ENCODE measurements around the gene ATRNL1.

ATRNL1 gene

GRCh38 chr10:115965376-115965775 is 872.2 kb downstream of the ATRNL1 start:
- no peak for TF ChIP-seq CTCF (IDR thresholded peaks at IDR 0.05; ENCODE audit: borderline replicate concordance, extremely low read depth, low read length, poor library complexity, severe bottlenecking)
- no peak for TF ChIP-seq EZH2 (IDR thresholded peaks at IDR 0.05; ENCODE audit: borderline replicate concordance, low read depth, low read length, severe bottlenecking)
- Histone ChIP-seq H3K79me2 (ENCODE audit: insufficient read depth, low read length) (no peaks in the 10 kb centered on the region), H3K9me3 (ENCODE audit: insufficient read depth, low read length, severe bottlenecking) (no peaks in the 10 kb centered on the region), H3K4me3 (ENCODE audit: low read depth in 1 of 2, low read length in 2 of 2) (no peak overlapping the region), H2AFZ (ENCODE audit: low read depth, low read length) (no peak overlapping the region), H3K27me3 (ENCODE audit: insufficient read depth, low read length, poor library complexity) (no peaks in the 10 kb centered on the region), H3K4me2 (ENCODE audit: insufficient read depth, low read length) (no peak overlapping the region), H4K20me1 (ENCODE audit: insufficient read depth, low read length) (no peaks in the 10 kb centered on the region), H3K9ac (ENCODE audit: low read depth, low read length) (no peak overlapping the region), H3K4me1 (ENCODE audit: insufficient read depth, low read length) (no peaks in the 10 kb centered on the region), H3K27ac (ENCODE audit: low read length) (no peak overlapping the region), H3K36me3 (ENCODE audit: insufficient read depth, low read length) (no peaks in the 10 kb centered on the region)
- ATAC-seq (ENCODE audit: insufficient read depth, low read depth) = no peak
- DNase-seq = no peak

GRCh38 chr10:115968236-115968635 is 875.1 kb downstream of the ATRNL1 start:
- Histone ChIP-seq H3K27ac (ENCODE audit: low read length) (no peak overlapping the region), H3K79me2 (ENCODE audit: insufficient read depth, low read length) (no peaks in the 10 kb centered on the region), H3K9ac (ENCODE audit: low read depth, low read length) (no peak overlapping the region), H3K4me3 (ENCODE audit: low read depth in 1 of 2, low read length in 2 of 2) (no peak overlapping the region), H3K4me2 (ENCODE audit: insufficient read depth, low read length) (no peak overlapping the region), H4K20me1 (ENCODE audit: insufficient read depth, low read length) (no peaks in the 10 kb centered on the region), H3K4me1 (ENCODE audit: insufficient read depth, low read length) (no peaks in the 10 kb centered on the region), H3K36me3 (ENCODE audit: insufficient read depth, low read length) (no peaks in the 10 kb centered on the region), H3K27me3 (ENCODE audit: insufficient read depth, low read length, poor library complexity) (no peaks in the 10 kb centered on the region), H2AFZ (ENCODE audit: low read depth, low read length) (no peak overlapping the region), H3K9me3 (ENCODE audit: insufficient read depth, low read length, severe bottlenecking) (no peaks in the 10 kb centered on the region)
- TF ChIP-seq EZH2 (IDR thresholded peaks at IDR 0.05; ENCODE audit: borderline replicate concordance, low read depth, low read length, severe bottlenecking) (no peak), CTCF (IDR thresholded peaks at IDR 0.05; ENCODE audit: borderline replicate concordance, extremely low read depth, low read length, poor library complexity, severe bottlenecking) (no peak)
- ATAC-seq (ENCODE audit: insufficient read depth, low read depth) = no peak
- no peak for DNase-seq

GRCh38 chr10:115969591-115969990 is 876.4 kb downstream of the ATRNL1 start:
- Histone ChIP-seq H3K27ac (ENCODE audit: low read length) (no peak overlapping the region), H4K20me1 (ENCODE audit: insufficient read depth, low read length) (no peaks in the 10 kb centered on the region), H3K4me2 (ENCODE audit: insufficient read depth, low read length) (no peak overlapping the region), H3K79me2 (ENCODE audit: insufficient read depth, low read length) (no peaks in the 10 kb centered on the region), H3K4me3 (ENCODE audit: low read depth in 1 of 2, low read length in 2 of 2) (no peak overlapping the region), H3K9me3 (ENCODE audit: insufficient read depth, low read length, severe bottlenecking) (no peaks in the 10 kb centered on the region), H3K9ac (ENCODE audit: low read depth, low read length) (no peak overlapping the region), H3K27me3 (ENCODE audit: insufficient read depth, low read length, poor library complexity) (no peaks in the 10 kb centered on the region), H3K4me1 (ENCODE audit: insufficient read depth, low read length) (no peaks in the 10 kb centered on the region), H3K36me3 (ENCODE audit: insufficient read depth, low read length) (no peaks in the 10 kb centered on the region), H2AFZ (ENCODE audit: low read depth, low read length) (no peak overlapping the region)
- ATAC-seq (ENCODE audit: insufficient read depth, low read depth) (no peak), DNase-seq (no peak)
- no peak for TF ChIP-seq EZH2 (IDR thresholded peaks at IDR 0.05; ENCODE audit: borderline replicate concordance, low read depth, low read length, severe bottlenecking)
- no peak for TF ChIP-seq CTCF (IDR thresholded peaks at IDR 0.05; ENCODE audit: borderline replicate concordance, extremely low read depth, low read length, poor library complexity, severe bottlenecking)

- no peak overlapping the region for H3K4me2 ChIP-seq (ENCODE audit: insufficient read depth, low read length)
- DNase-seq = no peak
These were observed 878.8 kb downstream of the ATRNL1 start for GRCh38 chr10:115971921-115972320.

More at GRCh38 chr10:115971921-115972320, 878.8 kb downstream of the ATRNL1 start:
- ATAC-seq (ENCODE audit: insufficient read depth, low read depth) = no peak
- H3K9me3 ChIP-seq (ENCODE audit: insufficient read depth, low read length, severe bottlenecking) = no peaks in the 10 kb centered on the region
- H2AFZ ChIP-seq (ENCODE audit: low read depth, low read length) = no peak overlapping the region
- H3K27me3 ChIP-seq (ENCODE audit: insufficient read depth, low read length, poor library complexity) = no peaks in the 10 kb centered on the region
- no peaks in the 10 kb centered on the region for H3K79me2 ChIP-seq (ENCODE audit: insufficient read depth, low read length)
- H4K20me1 ChIP-seq (ENCODE audit: insufficient read depth, low read length) = no peaks in the 10 kb centered on the region
- no peak overlapping the region for H3K4me3 ChIP-seq (ENCODE audit: low read depth in 1 of 2, low read length in 2 of 2)
- no peak overlapping the region for H3K27ac ChIP-seq (ENCODE audit: low read length)
- H3K4me1 ChIP-seq (ENCODE audit: insufficient read depth, low read length) = no peaks in the 10 kb centered on the region
- no peak overlapping the region for H3K9ac ChIP-seq (ENCODE audit: low read depth, low read length)
- TF ChIP-seq EZH2 (IDR thresholded peaks at IDR 0.05; ENCODE audit: borderline replicate concordance, low read depth, low read length, severe bottlenecking) (no peak), CTCF (IDR thresholded peaks at IDR 0.05; ENCODE audit: borderline replicate concordance, extremely low read depth, low read length, poor library complexity, severe bottlenecking) (no peak)
- no peaks in the 10 kb centered on the region for H3K36me3 ChIP-seq (ENCODE audit: insufficient read depth, low read length)
